NCI-H187 (cell line): ENCODE measurements around the gene PTPN1.
A peak's percentile ranks its signal among the peaks of the same experiment; 100 is the strongest.
"Not testable (repeated sequence)": the region's sequence is repeated elsewhere in the genome, so short reads cannot be mapped to it uniquely, and the experiment has no call there.

Experiments used
- DNase-seq, 2 experiments: peaks; one replicate each; lab custom pipeline; 2025; lab: John Stamatoyannopoulos, UW

Gene PTPN1

GRCh38 chr20:50509923-50510705 is at the start of gene PTPN1:
PTPN1 (plus strand) TSS chr20:50510383; CDS start chr20:50510528, 145 bp downstream.
- DNase-seq, result peak; percentile 92 to 96

- peak; percentile 47 to 65 for DNase-seq
These were observed 49.4 kb upstream of the PTPN1 start for GRCh38 chr20:50460608-50461267.

- no peak for DNase-seq
These were observed 48.0 kb upstream of the PTPN1 start for GRCh38 chr20:50462093-50462690.

- peak in 1 of 2 experiments; percentile 15 for DNase-seq
These were observed 46.0 kb upstream of the PTPN1 start for GRCh38 chr20:50464026-50464724.

- no peak for DNase-seq
These were observed 45.2 kb upstream of the PTPN1 start for GRCh38 chr20:50464725-50465650.

GRCh38 chr20:50467174-50467573 is 43.0 kb upstream of the PTPN1 start:
- no peak for DNase-seq

- no peak for DNase-seq
These were observed 42.3 kb upstream of the PTPN1 start for GRCh38 chr20:50467718-50468356.

GRCh38 chr20:50468378-50468798 is 41.8 kb upstream of the PTPN1 start:
- no peak for DNase-seq

GRCh38 chr20:50469176-50469723 is 40.9 kb upstream of the PTPN1 start:
- DNase-seq, result no peak

- DNase-seq, result no peak
These were observed 40.4 kb upstream of the PTPN1 start for GRCh38 chr20:50469796-50470195.

GRCh38 chr20:50470264-50470858 is 39.8 kb upstream of the PTPN1 start:
- DNase-seq, result no peak

GRCh38 chr20:50471231-50471630 is 39.0 kb upstream of the PTPN1 start:
- no peak for DNase-seq

- DNase-seq, result no peak
These were observed 37.2 kb upstream of the PTPN1 start for GRCh38 chr20:50472693-50473664.

GRCh38 chr20:50474356-50474755 is 35.8 kb upstream of the PTPN1 start:
- not testable (repeated sequence) for DNase-seq

GRCh38 chr20:50475681-50476292 is 34.4 kb upstream of the PTPN1 start:
- DNase-seq, result no peak

GRCh38 chr20:50477239-50477872 is 32.8 kb upstream of the PTPN1 start:
- no peak for DNase-seq

- no peak for DNase-seq
These were observed 31.8 kb upstream of the PTPN1 start for GRCh38 chr20:50478162-50478990.
